AG04449 (cell line): ENCODE data around the gene GULP1.
A peak's percentile ranks its signal among the peaks of the same experiment; 100 is the strongest.
"Not testable (repeated sequence)": the region's sequence is repeated elsewhere in the genome, so short reads cannot be mapped to it uniquely, and the experiment has no call there.

Experiments used
- CTCF ChIA-PET: fragments of 350-600 bp; formaldehyde crosslinking; extraction: SDS; loops from one replicate; lab custom pipeline; 2021; ENCODE audit warnings: antibody characterized with exemption; lab: Yijun Ruan, JAX
- POLR2A ChIA-PET: fragments of 400-600, 350-600 bp; formaldehyde crosslinking; extraction: SDS; loops from one replicate; lab custom pipeline; 2020; ENCODE audit warnings: antibody characterized with exemption, inconsistent platforms; lab: Yijun Ruan, JAX
- DNase-seq: peaks from one replicate; pipeline ENCODE4 v3.0.0-alpha.2; 2010; ENCODE audit warnings: low read depth, low spot score
- H3K4me3 ChIP-seq: 2 replicates; pipeline ENCODE4 v1.5.1; 2011; ENCODE audit warnings: low read depth, mild to moderate bottlenecking, control low read depth, low read length
- CTCF ChIP-seq: IDR thresholded peaks from one replicate; pipeline ENCODE4 v1.5.1; 2011; ENCODE audit warnings: mild to moderate bottlenecking, moderate library complexity, low read length, control low read depth, inconsistent platforms; ENCODE audit not compliant: insufficient read depth; ENCODE audit errors: missing control alignments

The GULP1 gene

GRCh38 chr2:188598551-188598950 is 306.9 kb downstream of the GULP1 start:
- H3K4me3 ChIP-seq: no peak overlapping the region
- DNase-seq: no peak
- TF ChIP-seq CTCF: no peak
- POLR2A ChIA-PET: no interaction called here
- CTCF ChIA-PET: no interaction called here

- no peak for DNase-seq
- ChIA-PET POLR2A (no interaction called here), CTCF (no interaction called here)
- TF ChIP-seq CTCF: no peak
- no peak overlapping the region for H3K4me3 ChIP-seq
These were observed 307.5 kb downstream of the GULP1 start for GRCh38 chr2:188599140-188599539.

GRCh38 chr2:188600536-188601210 is 309.0 kb downstream of the GULP1 start:
- H3K4me3 ChIP-seq: no peak overlapping the region
- POLR2A ChIA-PET: no interaction called here
- CTCF ChIA-PET: no interaction called here
- DNase-seq: no peak
- no peak for TF ChIP-seq CTCF

GRCh38 chr2:188601391-188601790 is 309.7 kb downstream of the GULP1 start:
- no peak for TF ChIP-seq CTCF
- no peak overlapping the region for H3K4me3 ChIP-seq
- ChIA-PET POLR2A (interaction anchor here (1.2 kb wide), 1 partner anchor 375 kb away, joined by 3 read pairs; no protein-coding TSS in a partner anchor), CTCF (no interaction called here)
- no peak for DNase-seq

- no peak overlapping the region for H3K4me3 ChIP-seq
- ChIA-PET POLR2A (interaction anchor here (1.2 kb wide), 1 partner anchor 374 kb away, joined by 3 read pairs; no protein-coding TSS in a partner anchor), CTCF (no interaction called here)
- peak; percentile 41 for DNase-seq
- no peak for TF ChIP-seq CTCF
These were observed 310.3 kb downstream of the GULP1 start for GRCh38 chr2:188601927-188602326.

GRCh38 chr2:188604579-188604978 is 312.9 kb downstream of the GULP1 start:
- CTCF ChIA-PET: no interaction called here
- DNase-seq: no peak
- POLR2A ChIA-PET: no interaction called here
- no peak overlapping the region for H3K4me3 ChIP-seq
- no peak for TF ChIP-seq CTCF

GRCh38 chr2:188605609-188606584 is 314.2 kb downstream of the GULP1 start:
- H3K4me3 ChIP-seq, DNase-seq, POLR2A ChIA-PET, CTCF ChIA-PET: not testable (repeated sequence)

GRCh38 chr2:188606596-188606995 is 314.9 kb downstream of the GULP1 start:
- POLR2A ChIA-PET, CTCF ChIA-PET, DNase-seq, H3K4me3 ChIP-seq: not testable (repeated sequence)
